Breast epithelium (tissue), 3 donors: ENCODE measurements around the gene HERC5.
A peak's percentile ranks its signal among the peaks of the same experiment; 100 is the strongest.
"Not testable (repeated sequence)": the region's sequence is repeated elsewhere in the genome, so short reads cannot be mapped to it uniquely, and the experiment has no call there.

Experiments used
- CTCF ChIP-seq, 3 donors: fragments of 450-650 bp; IDR thresholded peaks; one replicate each; pipeline ENCODE4 v1.5.1; 2016 to 2017; ENCODE audit warnings: antibody characterized with exemption in 3 of 3, mild to moderate bottlenecking in 3 of 3, moderate library complexity in 3 of 3
- POLR2A ChIP-seq: fragments of 450-650 bp; IDR thresholded peaks from one replicate; pipeline ENCODE4 v1.6.1; 2016; ENCODE audit warnings: antibody characterized with exemption, mild to moderate bottlenecking, moderate library complexity
- POLR2AphosphoS5 ChIP-seq, 3 donors: sonication (generic); formaldehyde crosslinking; IDR thresholded peaks; one replicate each; pipeline ENCODE4 v1.6.1; 2017; ENCODE audit warnings: antibody characterized with exemption in 3 of 3

GRCh38 chr4:88539322-88540068, 82.6 kb downstream of the HERC5 start:
- TF ChIP-seq CTCF (IDR thresholded peaks at IDR 0.05) = peak in 2 of 3 donors; percentile 36 to 42
- not testable (repeated sequence) for TF ChIP-seq POLR2A; POLR2AphosphoS5 (IDR thresholded peaks at IDR 0.05)
